ENCODE results near the gene PTPRS. TPM values are rescaled to one million over a fixed set of nuclear protein-coding genes. Genes with fewer than 3 reads are reported as not detected.

Gene PTPRS
- total and polyA plus RNA-seq, 7 donors: 0.46 to 211 (median 120) TPM

GRCh38 chr19:5321066-5321642 lies 19.5 kb downstream of the PTPRS start:
- Histone ChIP-seq H3K4me3 (no peak overlapping the region), H3K36me3 (no peaks in the 10 kb centered on the region), H3K4me1 (peaks cover 0 to 7% (median 4%) of the 10 kb centered on the region in 4 donors), H3K27ac (no peak overlapping the region), H3K27me3 (no peaks in the 10 kb centered on the region), H3K9me3 (peaks cover 0 to 5% (median 2%) of the 10 kb centered on the region in 4 donors)
- WGBS, 2 donors: 92 to 94% methylated on average over 9 of the region's 9 CpGs
- no peak for DNase-seq
- no peak for TF ChIP-seq CTCF (IDR thresholded peaks at IDR 0.05)
- no peak for TF ChIP-seq POLR2A (IDR thresholded peaks at IDR 0.05)
- no peak for TF ChIP-seq EP300 (IDR thresholded peaks at IDR 0.05)
- TF ChIP-seq POLR2AphosphoS5 (IDR thresholded peaks at IDR 0.05): no peak
- intact Hi-C loops (cut with DNase I): no loop called here

DNA sequence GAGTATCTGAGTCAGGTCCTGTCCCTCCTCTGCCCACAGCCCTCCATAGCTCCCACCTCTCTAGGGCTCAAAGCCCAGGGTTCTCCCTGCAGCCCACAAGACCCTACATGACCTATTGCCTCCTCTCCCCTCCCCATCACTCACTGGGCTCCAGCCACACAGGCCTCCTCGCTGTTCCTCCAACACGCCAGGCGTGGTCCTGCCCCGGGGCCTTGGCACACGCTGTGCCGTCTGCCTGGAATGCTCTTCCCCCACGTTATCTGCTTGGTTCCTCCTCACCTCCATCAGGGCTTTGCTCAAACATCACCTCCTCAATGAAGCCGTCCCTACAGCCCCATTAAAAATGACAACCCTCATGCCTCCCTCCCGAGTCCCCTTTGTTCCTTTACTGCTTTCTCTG lies 21.1 kb downstream of the PTPRS start:
- WGBS, 2 donors: 79 to 91% methylated on average over 9 of the region's 9 CpGs

GRCh38 chr19:5318306-5318705 lies 22.3 kb downstream of the PTPRS start:
- H3K9me3 ChIP-seq: no peaks in the 10 kb centered on the region
- 86 to 94% methylated on average over 6 of the region's 6 CpGs for WGBS, 2 donors
- no peak for DNase-seq
- H3K36me3 ChIP-seq: no peaks in the 10 kb centered on the region
- intact Hi-C loops (cut with DNase I): no loop called here
- H3K27me3 ChIP-seq: no peaks in the 10 kb centered on the region
- H3K4me3 ChIP-seq: no peak overlapping the region
- H3K27ac ChIP-seq: no peak overlapping the region
- peaks cover 0 to 7% (median 4%) of the 10 kb centered on the region in 4 donors for H3K4me1 ChIP-seq
- TF ChIP-seq CTCF (IDR thresholded peaks at IDR 0.05): no peak
- TF ChIP-seq POLR2AphosphoS5 (IDR thresholded peaks at IDR 0.05): no peak
- TF ChIP-seq POLR2A (IDR thresholded peaks at IDR 0.05): no peak
- no peak for TF ChIP-seq EP300 (IDR thresholded peaks at IDR 0.05)

More for the DNA sequence above, 21.1 kb downstream of the PTPRS start:
- TF ChIP-seq POLR2AphosphoS5 (IDR thresholded peaks at IDR 0.05) (no peak), CTCF (IDR thresholded peaks at IDR 0.05) (no peak), EP300 (IDR thresholded peaks at IDR 0.05) (no peak), POLR2A (IDR thresholded peaks at IDR 0.05) (no peak)
- intact Hi-C loops (cut with DNase I): no loop called here
- Histone ChIP-seq H3K4me3 (no peak overlapping the region), H3K9me3 (no peaks in the 10 kb centered on the region), H3K27me3 (no peaks in the 10 kb centered on the region), H3K27ac (no peak overlapping the region), H3K4me1 (peaks cover 0 to 7% (median 4%) of the 10 kb centered on the region in 4 donors), H3K36me3 (no peaks in the 10 kb centered on the region)
- no peak for DNase-seq

DNA sequence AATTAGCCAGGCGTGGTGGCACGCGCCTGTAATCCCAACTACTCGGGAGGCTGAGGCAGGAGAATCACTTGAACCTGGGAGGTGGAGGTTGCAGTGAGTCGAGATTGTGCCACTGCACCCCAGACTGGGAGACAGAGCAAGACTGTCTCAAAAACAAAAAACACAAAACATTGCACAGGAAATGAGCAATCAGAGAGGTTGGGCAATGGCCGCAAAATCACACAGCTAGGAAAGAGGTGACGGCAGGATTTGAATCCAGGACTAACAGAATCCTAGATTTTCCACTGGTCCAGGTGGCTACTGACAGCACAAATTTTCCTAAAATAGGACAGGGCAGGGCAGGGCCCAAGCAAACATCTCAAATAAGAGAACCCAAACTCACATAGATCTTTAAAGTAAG lies 23.3 kb downstream of the PTPRS start:
- Histone ChIP-seq H3K4me1 (peaks cover 0 to 5% (median 3%) of the 10 kb centered on the region in 4 donors), H3K4me3 (no peak overlapping the region), H3K27me3 (no peaks in the 10 kb centered on the region), H3K27ac (no peak overlapping the region), H3K36me3 (no peaks in the 10 kb centered on the region), H3K9me3 (no peaks in the 10 kb centered on the region)
- TF ChIP-seq EP300 (IDR thresholded peaks at IDR 0.05): no peak
- no peak for TF ChIP-seq POLR2A (IDR thresholded peaks at IDR 0.05)
- no peak for TF ChIP-seq POLR2AphosphoS5 (IDR thresholded peaks at IDR 0.05)
- no peak for TF ChIP-seq CTCF (IDR thresholded peaks at IDR 0.05)
- DNase-seq: no peak
- intact Hi-C loops (cut with DNase I): no loop called here
- 71 to 77% methylated on average over 7 of the region's 7 CpGs for WGBS, 2 donors

DNA sequence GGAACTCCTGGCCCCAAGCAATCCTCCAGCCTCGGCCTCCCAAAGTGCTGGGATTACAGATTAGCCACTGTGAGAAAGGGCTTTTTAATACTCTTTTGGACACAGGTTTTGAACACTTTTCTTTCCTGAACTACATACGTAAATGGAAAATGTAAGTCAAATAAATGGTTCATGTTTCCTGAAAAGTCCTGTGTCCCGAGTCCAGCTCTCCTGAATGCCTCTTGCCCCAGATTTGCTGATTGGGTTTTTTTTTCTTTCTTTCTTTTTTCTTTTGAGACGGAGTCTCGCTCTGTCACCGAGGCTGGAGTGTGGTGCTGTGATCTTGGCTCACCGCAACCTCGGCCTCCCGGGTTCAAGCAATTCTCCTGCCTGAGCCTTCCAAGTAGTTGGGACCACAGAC lies 24.5 kb downstream of the PTPRS start:
- no peak for DNase-seq
- no peak overlapping the region for H3K4me3 ChIP-seq
- no peak for TF ChIP-seq POLR2AphosphoS5 (IDR thresholded peaks at IDR 0.05)
- no peak for TF ChIP-seq POLR2A (IDR thresholded peaks at IDR 0.05)
- TF ChIP-seq CTCF (IDR thresholded peaks at IDR 0.05): no peak
- no peak for TF ChIP-seq EP300 (IDR thresholded peaks at IDR 0.05)
- H3K9me3 ChIP-seq: no peaks in the 10 kb centered on the region
- H3K4me1 ChIP-seq: no peaks in the 10 kb centered on the region
- H3K36me3 ChIP-seq: no peaks in the 10 kb centered on the region
- H3K27me3 ChIP-seq: no peaks in the 10 kb centered on the region
- no peak overlapping the region for H3K27ac ChIP-seq
- intact Hi-C loops (cut with DNase I): no loop called here
- WGBS, 2 donors: 81 to 89% methylated on average over 9 of the region's 9 CpGs

Measured in sigmoid colon (tissue), 7 donors.